Fibroblast of gingiva (primary cell): ENCODE data around the gene TFB1M.
"Not testable (repeated sequence)": the region's sequence is repeated elsewhere in the genome, so short reads cannot be mapped to it uniquely, and the experiment has no call there.

Experiments used
- DNase-seq: peaks from one replicate; pipeline ENCODE4 v3.0.0-alpha.2; 2011; ENCODE audit warnings: low read depth

Gene TFB1M

DNA sequence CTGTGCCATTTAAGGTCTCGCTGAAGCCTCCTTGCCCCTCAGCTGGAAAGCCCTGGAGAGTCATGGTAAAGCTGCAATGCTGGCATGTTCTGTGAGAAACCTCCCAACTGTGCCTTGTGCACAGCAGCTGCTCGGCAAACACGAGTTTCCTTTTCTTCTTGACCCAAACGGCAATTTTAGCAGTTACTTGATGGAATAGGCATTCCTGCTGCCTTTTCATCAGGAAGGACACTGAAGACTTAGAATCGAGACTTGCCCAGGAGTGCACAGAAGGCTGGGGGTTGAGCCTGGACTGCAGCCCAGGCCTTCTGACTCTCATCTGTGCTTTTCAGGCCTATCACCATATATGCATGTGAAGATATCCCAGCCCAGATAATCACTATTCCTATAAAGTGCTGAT lies 79.2 kb downstream of the TFB1M start:
- no peak for DNase-seq

DNA sequence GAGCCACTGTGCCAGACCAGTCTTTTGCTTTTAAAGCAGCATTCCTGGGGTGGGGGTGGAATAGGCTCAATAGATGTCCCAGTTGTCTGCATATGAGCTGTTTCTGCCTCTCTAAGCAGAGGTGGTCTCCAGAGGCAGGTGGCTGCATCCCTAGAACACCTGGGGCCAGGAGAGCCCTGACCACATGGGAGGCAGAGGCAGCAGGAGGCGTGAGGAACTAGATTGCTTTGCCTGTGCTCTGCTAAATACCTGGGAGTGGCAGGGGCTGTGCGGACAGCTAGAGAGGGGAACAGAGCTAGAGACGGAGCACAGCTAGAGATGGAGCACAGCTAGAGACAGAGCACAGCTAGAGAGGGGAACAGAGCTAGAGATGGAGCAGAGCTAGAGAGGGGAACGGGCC lies 79.6 kb downstream of the TFB1M start:
- DNase-seq: no peak

DNA sequence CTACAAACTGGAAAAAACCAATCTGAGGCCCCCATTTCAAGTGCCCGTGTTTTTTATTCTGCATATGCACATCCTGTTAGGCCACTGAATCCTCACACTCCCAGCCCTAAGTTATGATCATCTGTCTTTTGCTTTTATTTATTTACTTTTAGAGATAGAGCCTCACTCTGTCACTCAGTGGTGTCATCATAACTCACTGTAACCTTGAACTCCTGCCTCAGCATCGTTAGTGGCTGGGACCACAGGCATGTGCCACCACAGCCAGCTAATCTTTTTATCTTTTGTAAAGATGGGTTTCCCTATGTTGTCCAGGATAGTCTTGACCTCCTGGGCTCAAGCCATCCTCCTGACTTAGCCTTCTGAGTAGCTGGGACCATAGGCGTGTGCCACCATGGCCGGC lies 80.1 kb downstream of the TFB1M start:
- DNase-seq: no peak

DNA sequence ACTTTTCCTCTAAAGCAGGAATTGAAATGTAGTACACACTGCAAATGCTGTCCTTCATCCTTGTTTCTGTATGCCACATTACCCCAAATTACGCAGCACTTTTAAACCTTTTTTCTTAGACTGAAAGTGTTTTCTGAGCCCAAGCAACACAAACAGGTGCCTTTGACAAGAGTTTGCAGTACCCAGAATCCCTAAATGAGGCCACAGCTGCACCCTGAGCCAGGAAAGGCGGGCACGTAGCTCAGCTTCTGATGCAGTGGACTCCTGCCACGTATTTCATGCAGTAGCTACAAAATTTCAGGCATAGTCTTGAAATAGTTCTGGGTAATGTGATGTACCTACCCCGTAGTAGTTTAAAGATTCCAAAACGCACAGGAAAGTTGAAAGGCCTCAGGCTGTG lies 81.4 kb downstream of the TFB1M start:
- DNase-seq: no peak

DNA sequence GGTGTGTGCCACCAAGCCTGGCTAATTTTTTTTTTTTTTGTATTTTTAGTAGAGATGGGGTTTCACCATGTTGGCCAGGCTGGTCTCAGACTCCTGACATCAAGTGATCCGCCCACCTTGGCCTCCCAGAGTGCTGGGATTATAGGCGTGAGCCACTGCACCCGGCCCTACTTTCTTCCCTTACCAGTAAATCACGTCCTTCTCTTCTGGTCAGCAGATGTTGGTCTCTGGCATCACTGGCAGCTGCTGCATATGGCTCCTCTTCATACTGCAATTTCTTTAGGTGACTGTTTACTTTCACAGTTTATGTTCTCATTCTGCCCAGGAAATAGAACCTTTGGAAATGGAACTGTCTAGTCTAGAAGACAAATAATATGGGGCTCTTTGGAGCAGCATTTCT lies 83.3 kb downstream of the TFB1M start:
- not testable (repeated sequence) for DNase-seq

DNA sequence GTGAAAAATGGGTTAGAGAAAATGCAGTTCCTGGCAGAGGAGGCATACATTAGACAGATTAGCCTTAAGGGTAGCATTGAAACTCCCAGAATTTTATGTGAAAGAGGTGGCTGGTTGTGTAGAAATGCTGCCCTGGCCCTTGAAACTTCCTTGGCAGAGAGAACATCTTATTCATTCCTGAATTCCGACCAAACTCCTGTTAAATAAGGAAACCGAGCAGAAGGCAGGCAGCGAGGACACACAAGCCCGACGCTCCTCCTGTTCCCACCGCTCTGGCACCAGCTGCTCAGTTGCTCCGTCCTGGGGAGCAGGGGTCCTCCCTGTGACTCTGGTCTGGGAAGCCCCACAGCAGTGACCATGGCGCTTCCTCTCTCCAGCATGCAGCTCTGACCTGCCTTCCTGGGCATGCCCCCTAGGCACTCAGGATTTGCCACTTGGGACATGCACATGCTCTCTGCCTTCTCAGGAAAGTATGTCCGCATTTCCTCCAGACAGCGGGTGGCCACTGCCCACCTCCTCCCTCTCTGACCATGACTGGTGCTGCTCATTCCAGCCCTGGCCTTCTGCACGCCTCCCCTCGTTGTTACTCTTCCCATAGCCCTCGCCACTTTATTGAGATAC lies 85.6 kb downstream of the TFB1M start:
- peak; percentile 64 for DNase-seq

DNA sequence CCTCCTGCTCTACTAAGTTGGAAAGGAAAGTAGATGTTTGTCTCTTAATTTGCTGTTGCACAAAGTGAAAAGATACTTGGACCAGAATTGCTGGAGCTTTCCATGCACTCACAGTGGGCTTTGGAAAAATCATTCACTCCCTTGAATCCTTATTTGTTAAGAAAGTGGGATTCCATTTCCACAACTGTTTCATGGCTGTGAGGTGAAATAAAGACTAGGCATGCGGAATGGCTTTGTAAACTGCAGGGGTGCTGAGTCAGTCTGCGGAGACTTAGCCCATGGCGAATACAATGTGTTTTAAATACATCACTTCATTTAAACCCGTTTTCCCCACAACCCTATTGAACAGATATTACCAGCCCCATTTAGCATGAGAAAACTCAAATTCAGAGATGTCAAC lies 87.2 kb downstream of the TFB1M start:
- no peak for DNase-seq

DNA sequence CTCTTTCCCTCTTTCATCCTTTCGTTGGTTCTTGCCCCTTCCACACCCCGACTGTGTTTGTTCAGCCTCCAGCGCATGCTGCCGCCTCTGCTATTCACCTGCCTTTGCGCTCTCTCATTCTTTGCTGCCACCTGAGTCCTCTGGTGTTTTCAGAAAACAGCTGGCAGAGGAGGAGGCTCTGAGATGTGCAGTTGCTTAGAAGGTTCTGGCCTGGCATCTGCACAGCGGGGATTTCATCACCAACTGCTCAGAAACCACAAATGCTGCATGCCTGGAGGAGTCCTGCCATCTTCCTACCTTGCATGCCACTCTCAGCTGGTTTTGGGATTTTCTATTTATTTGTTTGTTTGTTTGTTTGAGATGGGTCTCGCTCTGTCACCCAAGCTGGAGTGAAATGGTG lies 89.7 kb downstream of the TFB1M start:
- DNase-seq: no peak

DNA sequence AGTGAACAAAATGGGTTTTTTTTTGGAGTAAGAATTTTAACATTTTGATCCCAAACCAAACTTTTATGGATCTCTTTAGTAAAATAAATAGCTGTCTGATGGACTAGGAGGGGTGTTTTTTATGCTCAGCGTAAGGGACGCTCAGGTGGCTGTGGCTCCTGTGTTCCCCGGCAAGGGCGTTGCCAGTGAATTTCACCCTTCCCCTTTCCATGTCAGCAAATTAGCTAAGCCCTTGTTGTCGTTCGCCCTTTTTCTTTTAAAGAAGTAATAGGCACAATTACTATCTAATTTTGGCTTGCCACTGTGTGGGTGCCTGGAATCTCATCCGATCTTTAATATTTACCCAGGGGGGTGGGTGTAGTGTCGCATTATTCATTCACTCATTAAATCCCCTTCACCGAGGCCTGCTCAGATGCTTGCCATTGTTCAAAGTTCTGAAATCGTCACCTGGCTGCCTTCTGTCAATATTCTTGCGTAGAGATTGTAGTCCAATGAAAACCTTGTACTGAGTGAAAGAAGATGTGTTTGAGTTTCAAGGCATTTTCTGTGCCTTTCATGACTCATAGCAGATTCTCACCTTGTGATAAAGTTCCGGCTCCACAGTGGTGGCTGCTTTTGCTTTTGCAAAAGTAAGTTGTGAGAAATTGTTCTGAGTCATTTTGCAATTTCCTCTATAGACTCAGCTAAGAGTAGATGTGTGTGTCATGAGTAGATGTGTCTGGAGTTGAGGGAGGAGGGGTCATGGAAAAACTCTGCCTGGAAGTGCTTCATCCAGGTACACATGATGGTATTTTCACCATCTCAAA lies 90.4 kb downstream of the TFB1M start:
- DNase-seq: peak; percentile 27

DNA sequence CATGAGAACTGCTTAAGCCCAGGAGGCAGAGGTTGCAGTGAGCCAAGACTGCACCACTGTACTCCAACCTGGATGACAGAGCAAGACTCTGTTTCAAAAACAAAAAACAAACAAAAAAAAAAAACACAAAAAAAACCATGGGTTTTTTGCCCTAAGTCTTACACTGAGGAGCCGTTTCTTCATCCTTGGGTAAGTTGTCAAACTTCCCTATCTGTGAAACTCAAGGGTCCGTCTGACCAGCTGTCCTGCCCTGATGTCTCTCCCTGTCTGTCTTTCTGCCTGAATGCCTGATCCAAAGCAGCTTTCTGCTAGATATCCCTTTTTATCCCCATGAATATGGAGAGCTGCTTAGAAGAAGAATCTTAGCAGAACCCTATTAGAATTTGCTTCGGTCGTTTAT lies 91.8 kb downstream of the TFB1M start:
- no peak for DNase-seq

DNA sequence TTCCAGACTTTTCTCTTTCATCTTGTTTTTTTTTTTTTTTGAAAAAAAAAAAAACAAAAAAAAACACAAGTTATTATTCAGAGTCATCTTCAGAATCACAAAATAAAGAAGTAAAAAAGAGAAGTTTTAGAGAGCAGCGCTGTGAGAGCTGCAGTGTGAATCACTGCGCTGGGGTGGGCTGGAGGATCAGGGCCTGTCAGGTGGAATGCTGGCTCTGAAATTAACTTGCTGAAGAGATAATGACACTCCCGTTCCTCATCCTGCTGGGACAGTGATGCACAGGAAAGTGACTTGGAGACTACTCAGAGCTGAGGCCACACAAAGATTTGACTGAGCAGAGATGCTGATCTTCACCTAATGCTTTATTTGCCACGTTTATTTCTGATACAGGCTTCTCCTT lies 93.2 kb downstream of the TFB1M start:
- DNase-seq: no peak

DNA sequence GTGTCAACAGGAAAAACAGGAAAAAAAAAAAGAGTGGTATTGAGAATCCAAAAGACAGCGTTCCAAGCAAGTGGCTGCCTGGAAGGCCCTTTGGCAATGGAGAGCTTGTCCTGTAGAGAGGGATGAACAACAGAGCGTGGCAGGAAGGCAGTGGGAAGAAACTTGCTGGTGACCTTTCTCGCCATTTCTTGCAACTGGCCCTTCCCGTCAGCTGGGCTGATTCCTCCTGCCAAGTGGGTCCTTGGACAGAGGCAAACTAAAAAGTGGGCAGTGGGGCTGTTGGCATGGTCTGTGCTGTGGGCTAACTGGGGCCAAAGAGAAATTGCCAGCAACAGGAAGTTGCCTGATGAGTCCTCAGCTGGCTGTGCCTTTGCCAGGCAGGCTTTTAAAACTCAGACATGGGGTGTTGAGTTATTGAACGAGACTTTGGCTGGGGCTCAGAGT lies 94.4 kb downstream of the TFB1M start:
- DNase-seq: no peak

DNA sequence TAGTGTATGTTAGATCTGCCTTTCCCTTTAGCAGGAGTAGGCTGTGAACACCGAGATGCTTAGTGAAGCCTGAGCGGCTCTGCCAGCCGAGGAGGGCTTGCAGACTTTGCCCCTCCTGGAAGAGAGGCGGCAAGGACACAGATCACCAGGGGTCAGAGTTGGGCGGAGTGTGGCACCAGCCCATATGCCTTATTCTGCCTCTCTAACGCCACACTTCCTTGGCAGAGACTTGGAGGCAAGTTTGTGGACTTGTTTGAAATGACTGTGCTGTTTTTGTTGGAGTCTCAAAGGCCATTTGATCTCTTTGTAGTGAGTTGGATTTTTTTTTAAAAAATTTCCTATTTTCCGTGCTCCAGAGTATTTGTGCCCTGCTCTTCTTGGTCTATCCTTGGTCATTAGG lies 95.0 kb downstream of the TFB1M start:
- DNase-seq: no peak

DNA sequence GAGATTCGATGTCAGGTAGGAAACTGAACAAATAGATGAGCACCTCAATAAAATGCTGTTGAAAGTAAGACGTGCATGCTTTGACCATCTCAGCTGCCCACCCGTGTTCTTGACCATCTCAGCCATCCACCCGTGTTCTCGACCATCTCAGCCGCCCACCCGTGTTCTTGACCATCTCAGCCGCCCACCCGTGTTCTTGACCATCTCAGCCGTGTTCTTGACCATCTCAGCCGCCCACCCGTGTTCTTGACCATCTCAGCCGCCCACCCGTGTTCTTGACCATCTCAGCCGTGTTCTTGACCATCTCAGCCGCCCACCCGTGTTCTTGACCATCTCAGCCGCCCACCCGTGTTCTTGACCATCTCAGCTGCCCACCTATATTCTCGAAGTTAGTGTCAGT lies 95.6 kb downstream of the TFB1M start:
- not testable (repeated sequence) for DNase-seq

DNA sequence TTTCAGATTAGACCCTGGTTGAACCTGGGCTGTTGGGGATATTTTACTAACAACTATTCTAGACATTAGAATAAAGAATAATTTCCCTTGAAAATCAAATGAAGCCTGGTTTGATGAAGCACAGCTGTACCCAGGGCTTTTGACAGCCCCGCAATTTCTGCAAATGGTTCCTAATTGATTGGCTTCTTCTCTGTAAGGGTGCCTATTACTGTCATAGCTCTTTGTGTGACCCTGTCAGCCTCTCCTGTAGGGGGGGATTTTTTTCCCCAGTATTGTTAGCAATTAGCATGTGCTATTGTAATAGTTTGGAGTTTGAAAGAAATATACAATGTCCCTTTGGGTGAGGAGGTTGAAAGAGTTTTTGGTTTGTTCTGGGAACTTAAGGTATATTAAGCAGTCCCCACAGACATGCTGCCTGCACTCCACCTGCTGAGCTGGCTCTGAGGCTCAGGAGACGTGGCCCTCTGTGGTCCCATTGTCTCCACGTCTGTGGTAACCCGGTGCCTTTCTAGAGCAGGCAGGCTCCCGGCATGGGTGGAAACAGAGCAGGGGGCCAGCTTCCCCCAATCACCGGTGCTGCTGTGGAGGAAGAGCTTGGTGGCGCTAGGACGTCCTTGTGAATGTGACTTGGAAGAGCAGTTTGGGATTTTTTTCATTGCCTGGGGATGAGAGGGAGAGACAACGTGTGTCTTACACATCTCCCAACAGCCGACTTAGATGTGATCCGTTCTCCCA lies 97.8 kb downstream of the TFB1M start:
- DNase-seq: no peak

DNA sequence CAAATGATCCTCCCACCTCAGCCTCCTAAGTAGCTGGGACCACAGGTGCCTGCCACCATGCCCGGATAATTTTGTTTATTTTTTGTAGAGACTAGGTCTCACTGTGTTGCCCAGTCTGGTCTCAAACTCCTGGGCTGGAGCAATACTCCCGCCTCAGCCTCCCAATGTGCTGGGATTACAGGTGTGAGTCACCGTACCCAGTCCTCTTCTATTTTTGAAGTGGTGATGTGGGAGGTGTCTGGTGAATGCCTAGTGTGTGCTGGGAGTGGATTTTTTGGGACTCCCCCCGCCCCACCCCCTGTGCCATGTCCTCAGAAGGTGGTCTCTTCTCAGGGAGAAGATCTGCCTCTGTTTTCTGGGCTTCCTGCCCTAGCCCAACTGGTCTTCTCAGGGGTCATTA lies 98.4 kb downstream of the TFB1M start:
- no peak for DNase-seq

DNA sequence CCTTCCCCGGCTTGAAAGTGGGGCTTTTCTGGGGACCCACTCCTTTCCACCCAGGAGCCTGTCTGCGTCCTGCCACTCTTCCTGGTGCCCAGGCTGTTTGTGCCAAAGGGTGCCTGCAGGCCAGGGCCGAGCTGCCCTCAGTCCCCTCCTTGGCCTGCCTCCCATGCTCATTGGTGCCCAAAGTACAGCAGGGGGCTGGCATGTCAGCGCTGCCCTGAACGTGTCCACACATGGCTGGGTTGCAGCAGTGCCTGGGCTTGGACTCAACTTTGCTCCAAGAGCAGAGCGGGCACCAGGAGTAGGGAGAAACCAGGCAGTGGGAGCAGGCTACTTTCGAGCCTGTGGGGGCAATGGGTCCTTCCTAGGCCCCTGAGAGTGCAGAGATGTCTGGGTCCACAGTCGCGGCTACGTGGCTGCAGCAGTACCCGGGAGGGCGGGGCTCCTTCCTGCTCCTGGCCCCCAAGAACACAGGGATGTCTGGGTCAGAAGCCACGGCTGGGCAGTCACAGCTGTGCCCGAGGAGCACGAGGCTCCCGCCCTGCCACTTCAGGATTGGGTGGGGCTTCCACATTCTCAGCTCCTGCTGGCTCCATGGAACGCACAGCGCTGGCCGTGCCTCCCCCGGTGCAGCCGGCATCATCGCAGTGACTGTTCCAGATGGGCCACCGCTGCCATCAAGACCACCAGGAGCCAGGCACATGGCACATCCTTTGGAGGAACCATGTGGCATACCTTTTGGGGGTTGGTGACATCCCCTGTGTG lies 100.5 kb downstream of the TFB1M start:
- DNase-seq: no peak

DNA sequence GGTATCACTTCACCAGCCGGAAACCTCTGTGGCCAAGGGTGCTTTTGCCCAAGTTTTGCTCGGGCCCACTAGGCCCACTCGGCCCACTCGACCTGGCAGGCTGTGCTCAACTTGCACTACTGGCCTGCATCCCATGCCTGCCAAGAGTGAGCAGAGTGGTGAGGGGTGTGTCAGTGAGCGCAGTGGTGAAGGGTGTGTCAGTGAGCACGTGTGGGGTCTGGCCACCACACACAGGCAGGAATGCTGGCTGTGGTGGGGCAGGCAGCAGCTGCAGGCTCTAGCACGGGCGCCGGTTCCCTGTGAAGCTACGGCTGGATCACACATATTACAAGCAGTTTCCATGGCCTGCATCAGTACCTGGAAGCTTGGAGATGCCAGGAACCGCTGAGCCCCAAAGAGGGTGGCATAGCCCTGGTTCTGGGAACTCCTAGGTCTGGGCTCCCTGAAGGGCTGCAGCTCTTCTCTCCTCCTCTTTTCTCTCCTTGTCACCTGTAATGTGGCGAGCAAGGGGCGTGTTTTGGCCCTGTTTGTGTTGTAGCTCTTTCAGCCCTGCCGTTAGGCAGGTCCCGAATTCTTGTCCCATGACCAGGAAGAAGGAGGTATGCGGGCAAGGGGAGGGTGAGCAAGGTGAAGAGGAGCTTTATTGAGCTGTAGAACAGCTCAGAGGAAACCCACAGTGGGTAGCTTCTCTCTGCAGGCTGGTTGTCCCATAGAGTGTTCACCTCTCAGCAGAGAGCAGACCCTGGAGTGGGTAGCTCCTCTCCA lies 101.5 kb downstream of the TFB1M start:
- DNase-seq: no peak

DNA sequence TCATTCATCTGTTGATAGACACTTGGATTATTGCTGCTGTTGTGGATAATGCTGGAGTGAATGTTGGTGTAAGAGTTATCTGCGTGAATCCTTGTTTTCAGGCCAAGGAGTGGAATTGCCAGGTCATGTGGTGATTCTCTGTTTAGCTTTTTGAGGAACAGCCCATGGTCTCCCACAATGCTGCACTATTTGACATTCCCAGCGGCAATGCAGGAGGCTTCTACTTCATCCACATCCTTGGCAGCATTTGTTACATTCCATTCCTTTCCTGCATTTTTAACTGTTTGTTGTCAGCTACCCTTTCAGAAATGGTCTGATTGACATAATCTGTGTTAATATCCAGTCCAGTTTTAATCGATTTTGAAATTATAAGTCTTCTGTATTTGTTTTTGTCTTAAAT lies 102.2 kb downstream of the TFB1M start:
- DNase-seq: no peak

DNA sequence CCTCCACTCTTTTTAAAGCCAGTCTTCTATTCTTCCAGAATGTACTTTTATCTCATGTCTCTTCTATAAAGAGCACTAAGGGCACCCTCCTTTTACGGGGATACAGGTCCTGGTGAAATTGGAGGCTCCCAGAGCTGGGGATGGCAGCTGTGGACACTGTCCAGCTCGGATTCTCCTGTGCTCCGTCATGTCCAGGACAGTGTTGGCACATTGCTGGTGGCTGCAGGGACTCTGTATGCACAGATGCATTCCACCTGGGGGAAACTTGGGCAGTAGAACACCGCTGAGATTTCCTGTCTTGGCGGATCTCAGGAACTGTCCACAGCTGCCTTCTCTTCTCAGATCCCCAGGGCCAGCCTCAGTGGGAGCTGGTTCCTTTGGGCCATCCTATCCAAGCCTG lies 107.1 kb downstream of the TFB1M start:
- DNase-seq: no peak
